Endothelial cell (in vitro differentiated cells): ENCODE measurements around the gene ACSS1. TPM values are rescaled to one million over a fixed set of nuclear protein-coding genes. Genes with fewer than 3 reads are reported as not detected.

Source experiments
- DNase-seq: peaks from one replicate; pipeline ENCODE4 v3.0.0; 2021; ENCODE audit warnings: low spot score
- H3K27ac Mint-ChIP-seq: one replicate; pipeline ENCODE4 v1.8.0; 2021; ENCODE audit warnings: mixed read lengths, inconsistent platforms; ENCODE audit not compliant: unreplicated experiment
- H3K27me3 Mint-ChIP-seq: one replicate; pipeline ENCODE4 v1.8.0; 2021; ENCODE audit warnings: mild to moderate bottlenecking, moderate library complexity, mixed read lengths, inconsistent platforms; ENCODE audit not compliant: unreplicated experiment
- H3K36me3 Mint-ChIP-seq: one replicate; pipeline ENCODE4 v1.8.0; 2021; ENCODE audit warnings: mild to moderate bottlenecking, low read depth, mixed read lengths, inconsistent platforms; ENCODE audit not compliant: unreplicated experiment
- H3K4me1 Mint-ChIP-seq: one replicate; pipeline ENCODE4 v1.8.0; 2021; ENCODE audit warnings: mild to moderate bottlenecking, mixed read lengths, inconsistent platforms; ENCODE audit not compliant: unreplicated experiment
- H3K4me3 Mint-ChIP-seq: one replicate; pipeline ENCODE4 v1.8.0; 2021; ENCODE audit warnings: mild to moderate bottlenecking, mixed read lengths, inconsistent platforms; ENCODE audit not compliant: unreplicated experiment
- H3K9me3 Mint-ChIP-seq: one replicate; pipeline ENCODE4 v1.8.0; 2021; ENCODE audit warnings: mixed read lengths, inconsistent platforms; ENCODE audit not compliant: unreplicated experiment
- total RNA-seq: library from RNA; stranded (reverse); fragmentation: NEBNext Ultra II Directional; extraction: Animal tissue kit (Norgen Biotek cat#: 25700); gene quantifications from one replicate; pipeline ENCODE4 v1.2.1, GENCODE V29; 2021; ENCODE audit not compliant: unreplicated experiment
- TF ChIP-seq, protein P1 (sequence below): fragments of 200-600 bp; sonication (generic); IDR thresholded peaks from one replicate; pipeline ENCODE4 v1.5.0; 2021; ENCODE audit warnings: antibody characterized with exemption; ENCODE audit not compliant: unreplicated experiment

Gene ACSS1
- total RNA-seq, 1 donor from 2014 or later, result 15.5 TPM

GRCh38 chr20:25061103-25061799 is 3.3 kb upstream of the ACSS1 start:
- peaks cover 7% of the 10 kb centered on the region for H3K36me3 Mint-ChIP-seq
- H3K4me3 Mint-ChIP-seq, result no peak overlapping the region
- no peak overlapping the region for H3K27ac Mint-ChIP-seq
- TF ChIP-seq, protein P1, sequence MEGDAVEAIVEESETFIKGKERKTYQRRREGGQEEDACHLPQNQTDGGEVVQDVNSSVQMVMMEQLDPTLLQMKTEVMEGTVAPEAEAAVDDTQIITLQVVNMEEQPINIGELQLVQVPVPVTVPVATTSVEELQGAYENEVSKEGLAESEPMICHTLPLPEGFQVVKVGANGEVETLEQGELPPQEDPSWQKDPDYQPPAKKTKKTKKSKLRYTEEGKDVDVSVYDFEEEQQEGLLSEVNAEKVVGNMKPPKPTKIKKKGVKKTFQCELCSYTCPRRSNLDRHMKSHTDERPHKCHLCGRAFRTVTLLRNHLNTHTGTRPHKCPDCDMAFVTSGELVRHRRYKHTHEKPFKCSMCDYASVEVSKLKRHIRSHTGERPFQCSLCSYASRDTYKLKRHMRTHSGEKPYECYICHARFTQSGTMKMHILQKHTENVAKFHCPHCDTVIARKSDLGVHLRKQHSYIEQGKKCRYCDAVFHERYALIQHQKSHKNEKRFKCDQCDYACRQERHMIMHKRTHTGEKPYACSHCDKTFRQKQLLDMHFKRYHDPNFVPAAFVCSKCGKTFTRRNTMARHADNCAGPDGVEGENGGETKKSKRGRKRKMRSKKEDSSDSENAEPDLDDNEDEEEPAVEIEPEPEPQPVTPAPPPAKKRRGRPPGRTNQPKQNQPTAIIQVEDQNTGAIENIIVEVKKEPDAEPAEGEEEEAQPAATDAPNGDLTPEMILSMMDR, result no peak
- DNase-seq, result no peak
- no peaks in the 10 kb centered on the region for H3K9me3 Mint-ChIP-seq
- H3K27me3 Mint-ChIP-seq, result peaks cover 28% of the 10 kb centered on the region
- H3K4me1 Mint-ChIP-seq, result peaks cover 21% of the 10 kb centered on the region

DNA sequence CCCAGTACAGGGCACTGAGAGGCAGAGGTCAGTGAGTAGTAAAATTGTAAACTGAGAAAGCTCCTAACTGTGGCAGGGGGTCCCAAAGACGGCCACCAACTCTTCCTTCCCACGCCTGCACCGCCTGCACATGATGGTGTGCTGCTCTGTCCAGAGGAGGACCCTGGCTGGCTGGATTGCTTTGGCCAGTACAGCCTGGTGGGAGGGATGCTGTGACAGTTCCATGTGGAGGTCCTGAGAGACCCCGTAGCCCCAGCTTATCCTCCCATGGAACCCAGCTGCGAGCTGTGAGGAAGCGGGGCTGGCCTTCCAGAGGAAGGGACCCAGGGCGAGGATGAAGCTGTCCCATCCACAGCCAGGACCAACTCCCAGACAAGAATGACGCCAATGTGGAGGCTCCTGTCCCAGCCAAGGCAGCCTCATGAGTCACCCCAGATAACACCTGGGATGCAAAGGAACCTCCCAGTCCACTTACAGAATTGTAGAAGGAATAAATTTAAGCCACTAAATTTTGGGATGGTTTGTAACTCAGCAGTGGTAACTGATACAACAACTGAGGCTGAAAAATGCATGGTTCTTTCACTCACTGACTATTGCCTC is 2.0 kb upstream of the ACSS1 start:
- Mint-ChIP-seq H3K27ac (no peak overlapping the region), H3K4me1 (peaks cover 17% of the 10 kb centered on the region), H3K36me3 (peaks cover 9% of the 10 kb centered on the region), H3K4me3 (no peak overlapping the region), H3K27me3 (peaks cover 32% of the 10 kb centered on the region), H3K9me3 (no peaks in the 10 kb centered on the region)
- TF ChIP-seq, protein P1, result no peak
- DNase-seq, result no peak

DNA sequence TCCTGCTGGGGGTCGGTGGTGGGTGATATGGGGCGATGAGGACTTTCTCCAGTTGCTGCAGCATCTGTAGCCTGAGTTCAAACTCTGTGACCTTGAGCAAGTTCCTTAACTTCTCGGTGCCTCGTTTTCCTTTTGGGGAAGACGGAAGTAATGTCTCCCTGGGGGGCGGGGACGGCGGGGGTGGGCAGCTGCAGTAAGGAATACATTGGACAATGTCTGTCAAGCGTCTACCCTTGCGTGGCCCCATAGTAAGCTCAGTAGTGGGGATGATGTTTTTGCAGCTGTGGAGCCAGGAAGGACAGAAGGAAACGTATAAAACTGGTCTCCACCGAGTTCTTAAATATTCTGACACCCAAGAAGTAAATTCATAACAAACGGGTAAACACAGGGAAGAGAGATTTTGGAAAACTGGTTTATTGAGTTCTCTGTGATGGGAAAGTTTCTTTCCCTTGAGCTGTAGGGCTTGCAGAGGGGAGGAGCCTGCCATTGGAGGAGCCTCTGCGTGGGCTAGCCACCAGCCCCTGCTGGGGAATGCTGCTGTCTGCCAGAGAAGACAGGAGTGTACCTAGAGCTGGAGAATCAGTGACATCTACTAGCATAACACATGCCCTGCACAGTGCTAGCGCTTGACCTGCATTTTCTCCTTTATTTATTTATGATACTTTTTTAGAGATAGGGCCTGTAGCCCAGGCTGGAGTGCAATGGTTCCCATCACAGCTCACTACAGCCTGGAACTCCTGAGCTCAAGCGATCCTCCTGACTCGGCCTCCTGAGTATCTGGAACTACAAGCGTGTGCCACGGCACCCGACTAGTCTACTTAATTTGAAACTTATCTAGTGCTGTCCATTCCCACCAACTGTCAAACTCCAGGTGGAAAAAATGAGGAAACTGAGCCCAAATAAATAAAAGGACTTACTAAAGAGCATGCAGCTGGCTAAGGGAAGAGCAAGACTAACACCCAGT is 1.2 kb upstream of the ACSS1 start:
- no peak for DNase-seq
- peak overlapping the region; percentile 13 for H3K27ac Mint-ChIP-seq
- TF ChIP-seq, protein P1, result no peak
- H3K4me1 Mint-ChIP-seq, result peaks cover 24% of the 10 kb centered on the region
- no peaks in the 10 kb centered on the region for H3K9me3 Mint-ChIP-seq
- peaks cover 32% of the 10 kb centered on the region for H3K27me3 Mint-ChIP-seq
- peak overlapping the region; percentile 79 for H3K4me3 Mint-ChIP-seq
- H3K36me3 Mint-ChIP-seq, result peaks cover 9% of the 10 kb centered on the region

DNA sequence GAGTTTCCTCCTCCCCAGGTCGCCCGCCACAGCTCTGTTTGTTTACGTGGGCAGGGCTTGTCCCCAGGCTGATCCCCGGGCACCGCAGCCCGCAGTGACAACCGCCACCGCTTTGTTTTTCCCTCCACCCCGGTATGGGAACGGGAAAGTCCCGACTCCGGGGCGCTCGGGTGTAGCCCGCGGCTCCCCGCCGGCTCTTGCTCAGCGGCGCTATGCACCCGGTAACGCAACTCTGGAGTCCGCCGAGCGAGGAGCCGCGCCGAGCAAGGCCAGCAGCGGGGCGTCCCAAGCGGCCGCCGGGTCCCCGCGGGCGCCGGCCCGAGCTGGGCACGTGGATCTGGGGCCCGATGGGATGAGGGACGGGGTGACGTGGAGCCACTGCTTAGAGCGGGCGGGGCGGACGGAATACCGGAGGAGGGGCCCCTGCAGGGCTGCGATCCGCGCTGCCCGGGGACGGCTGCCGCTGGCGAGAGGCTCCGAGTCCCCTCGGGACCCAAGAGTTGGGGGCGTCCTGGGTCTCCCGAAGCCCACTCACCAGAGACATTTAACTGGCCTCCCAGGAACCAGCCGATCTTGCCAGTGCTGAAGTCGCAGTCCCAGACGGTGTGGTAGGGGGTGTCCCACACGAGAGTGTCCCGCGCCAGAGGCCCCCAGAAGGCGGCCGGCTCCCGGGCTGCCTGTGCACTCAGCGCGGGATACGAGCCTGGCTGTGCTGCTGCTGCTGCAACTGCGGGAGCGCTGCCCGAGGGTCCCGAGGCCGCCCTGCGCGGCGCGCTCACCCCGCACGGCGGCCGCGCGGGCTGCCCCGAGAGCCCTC is 497 bp downstream of the ACSS1 start:
- Mint-ChIP-seq H3K27ac (no peak overlapping the region), H3K4me3 (peak overlapping the region; percentile 59), H3K4me1 (peaks cover 31% of the 10 kb centered on the region), H3K27me3 (peaks cover 25% of the 10 kb centered on the region), H3K36me3 (peaks cover 9% of the 10 kb centered on the region), H3K9me3 (no peaks in the 10 kb centered on the region)
- DNase-seq, result peak; percentile 53
- TF ChIP-seq, protein P1, result no peak
